ENCODE measurements around the gene CD163.

GRCh38 chr12:7459973-7460372, 43.6 kb downstream of the CD163 start:
- TF ChIP-seq CTCF (IDR thresholded peaks at IDR 0.05) (no peak), POLR2A (IDR thresholded peaks at IDR 0.05) (no peak)

Data from right lobe of liver (tissue), 4 donors.